ENCODE results near the gene TFEB. TPM values are rescaled to one million over a fixed set of nuclear protein-coding genes. Genes with fewer than 3 reads are reported as not detected.

The TFEB gene
- total and polyA plus RNA-seq, 4 donors: 1.1 to 6.2 (median 3.8) TPM

DNA sequence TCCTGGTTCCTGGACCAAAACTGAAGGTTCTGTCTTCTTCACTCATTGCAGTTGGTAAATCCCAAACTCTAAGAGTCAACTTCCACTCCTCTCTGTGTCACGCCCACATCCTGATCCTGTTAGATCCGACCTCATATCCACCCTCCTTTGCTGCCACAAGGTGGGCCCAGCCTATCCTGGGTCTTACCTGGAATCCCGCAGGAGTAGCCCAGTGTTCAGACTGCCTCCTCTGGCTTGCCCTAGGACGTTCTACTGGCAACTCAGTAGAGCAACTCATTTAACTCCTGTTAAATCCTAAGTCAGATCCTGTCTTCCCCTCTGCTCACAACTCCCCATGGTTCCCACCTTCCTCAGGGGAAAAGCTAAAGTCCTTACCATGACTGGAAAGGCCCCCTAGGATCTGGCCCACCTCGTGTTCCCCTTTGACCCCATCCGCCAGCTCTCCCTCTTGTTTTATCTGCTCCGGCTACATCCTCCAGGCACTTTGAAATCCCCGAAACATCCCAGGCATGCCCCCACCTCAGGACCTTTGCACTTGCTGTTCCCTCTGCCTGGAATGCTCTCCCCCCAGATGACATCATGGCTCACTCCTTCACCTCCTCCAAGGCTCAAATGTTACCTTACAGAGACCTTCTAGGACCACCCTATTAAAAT is 43.9 kb downstream of the TFEB start:
- Histone ChIP-seq H3K9ac (ENCODE audit: low read depth in 1 of 2, low read length in 2 of 2) (no peak overlapping the region), H3K36me3 (ENCODE audit: control insufficient read depth in 4 of 4, insufficient read depth in 3 of 4, low read depth in 1 of 4, low read length in 3 of 4) (peaks cover 0 to 21% (median 2%) of the 10 kb centered on the region in 4 donors), H3K27me3 (ENCODE audit: control insufficient read depth in 4 of 4, insufficient read depth in 4 of 4, low read length in 3 of 4) (no peaks in the 10 kb centered on the region), H3K9me3 (ENCODE audit: control insufficient read depth in 4 of 4, low read length in 3 of 4) (no peaks in the 10 kb centered on the region), H3K27ac (ENCODE audit: low read depth in 1 of 2, low read length in 2 of 2) (no peak overlapping the region), H3K4me1 (ENCODE audit: control insufficient read depth in 4 of 4, insufficient read depth in 4 of 4, low read length in 3 of 4) (no peaks in the 10 kb centered on the region), H3K4me3 (ENCODE audit: low read depth in 1 of 3, low read length in 3 of 3) (no peak overlapping the region)
- no peak for TF ChIP-seq RXRA (IDR thresholded peaks at IDR 0.05)
- no peak for TF ChIP-seq EGR1 (IDR thresholded peaks at IDR 0.05; ENCODE audit: low read depth in 2 of 2)
- 92% methylated on average over 8 of the region's 8 CpGs for WGBS
- DNase-seq (ENCODE audit: low spot score): no peak

DNA sequence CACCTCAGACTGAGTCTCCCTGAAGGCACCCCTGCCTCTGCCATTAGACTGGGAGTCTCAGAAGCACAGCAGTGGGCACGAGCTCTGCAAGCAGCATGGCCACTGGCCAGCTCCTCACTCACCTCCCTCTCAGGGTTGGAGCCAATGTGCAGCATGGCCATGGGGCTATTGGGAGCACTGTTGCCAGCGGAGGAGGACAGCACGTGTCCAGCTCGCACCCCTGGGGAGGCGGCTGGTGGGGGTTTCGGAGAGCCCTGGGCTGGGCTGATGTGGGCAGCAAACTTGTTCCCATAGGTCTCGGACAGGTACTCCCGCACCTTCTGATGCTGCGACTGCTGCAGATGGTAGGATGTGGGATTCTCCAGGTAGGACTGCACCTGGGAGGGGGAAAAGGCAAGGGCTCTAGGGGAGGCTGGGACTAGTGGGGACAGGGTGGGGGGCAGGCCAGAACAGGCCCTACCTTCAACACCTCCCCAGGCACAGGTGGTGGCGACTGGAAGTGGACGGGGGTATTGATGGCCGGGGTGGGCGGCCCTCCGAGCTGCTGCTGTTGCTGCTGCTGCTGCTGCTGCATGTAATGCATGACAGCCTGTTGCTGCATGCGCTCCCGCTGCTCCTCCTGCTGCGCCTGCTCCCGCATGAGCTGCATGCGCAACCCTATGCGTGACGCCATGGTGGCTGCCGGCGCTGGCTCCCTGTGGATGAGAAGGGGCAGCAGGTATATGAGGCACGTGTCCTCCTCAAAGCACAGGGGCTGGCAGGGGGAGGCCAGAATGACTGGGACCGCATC is 44.7 kb downstream of the TFEB start:
- Histone ChIP-seq H3K27ac (ENCODE audit: low read depth in 1 of 2, low read length in 2 of 2) (no peak overlapping the region), H3K36me3 (ENCODE audit: control insufficient read depth in 4 of 4, insufficient read depth in 3 of 4, low read depth in 1 of 4, low read length in 3 of 4) (peaks cover 0 to 22% (median 2%) of the 10 kb centered on the region in 4 donors), H3K9ac (ENCODE audit: low read depth in 1 of 2, low read length in 2 of 2) (no peak overlapping the region), H3K4me3 (ENCODE audit: low read depth in 1 of 3, low read length in 3 of 3) (no peak overlapping the region), H3K27me3 (ENCODE audit: control insufficient read depth in 4 of 4, insufficient read depth in 4 of 4, low read length in 3 of 4) (no peaks in the 10 kb centered on the region), H3K4me1 (ENCODE audit: control insufficient read depth in 4 of 4, insufficient read depth in 4 of 4, low read length in 3 of 4) (no peaks in the 10 kb centered on the region), H3K9me3 (ENCODE audit: control insufficient read depth in 4 of 4, low read length in 3 of 4) (no peaks in the 10 kb centered on the region)
- 98% methylated on average over 25 of the region's 25 CpGs for WGBS
- DNase-seq (ENCODE audit: low spot score): no peak
- no peak for TF ChIP-seq FOXA2 (IDR thresholded peaks at IDR 0.05)
- TF ChIP-seq NR2F2 (IDR thresholded peaks at IDR 0.05): no peak
- TF ChIP-seq RXRA (IDR thresholded peaks at IDR 0.05): no peak
- TF ChIP-seq, protein P1, sequence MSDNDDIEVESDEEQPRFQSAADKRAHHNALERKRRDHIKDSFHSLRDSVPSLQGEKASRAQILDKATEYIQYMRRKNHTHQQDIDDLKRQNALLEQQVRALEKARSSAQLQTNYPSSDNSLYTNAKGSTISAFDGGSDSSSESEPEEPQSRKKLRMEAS (IDR thresholded peaks at IDR 0.05): no peak
- TF ChIP-seq, protein P2, sequence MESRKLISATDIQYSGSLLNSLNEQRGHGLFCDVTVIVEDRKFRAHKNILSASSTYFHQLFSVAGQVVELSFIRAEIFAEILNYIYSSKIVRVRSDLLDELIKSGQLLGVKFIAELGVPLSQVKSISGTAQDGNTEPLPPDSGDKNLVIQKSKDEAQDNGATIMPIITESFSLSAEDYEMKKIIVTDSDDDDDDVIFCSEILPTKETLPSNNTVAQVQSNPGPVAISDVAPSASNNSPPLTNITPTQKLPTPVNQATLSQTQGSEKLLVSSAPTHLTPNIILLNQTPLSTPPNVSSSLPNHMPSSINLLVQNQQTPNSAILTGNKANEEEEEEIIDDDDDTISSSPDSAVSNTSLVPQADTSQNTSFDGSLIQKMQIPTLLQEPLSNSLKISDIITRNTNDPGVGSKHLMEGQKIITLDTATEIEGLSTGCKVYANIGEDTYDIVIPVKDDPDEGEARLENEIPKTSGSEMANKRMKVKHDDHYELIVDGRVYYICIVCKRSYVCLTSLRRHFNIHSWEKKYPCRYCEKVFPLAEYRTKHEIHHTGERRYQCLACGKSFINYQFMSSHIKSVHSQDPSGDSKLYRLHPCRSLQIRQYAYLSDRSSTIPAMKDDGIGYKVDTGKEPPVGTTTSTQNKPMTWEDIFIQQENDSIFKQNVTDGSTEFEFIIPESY (IDR thresholded peaks at IDR 0.05): no peak
- TF ChIP-seq, protein P3, sequence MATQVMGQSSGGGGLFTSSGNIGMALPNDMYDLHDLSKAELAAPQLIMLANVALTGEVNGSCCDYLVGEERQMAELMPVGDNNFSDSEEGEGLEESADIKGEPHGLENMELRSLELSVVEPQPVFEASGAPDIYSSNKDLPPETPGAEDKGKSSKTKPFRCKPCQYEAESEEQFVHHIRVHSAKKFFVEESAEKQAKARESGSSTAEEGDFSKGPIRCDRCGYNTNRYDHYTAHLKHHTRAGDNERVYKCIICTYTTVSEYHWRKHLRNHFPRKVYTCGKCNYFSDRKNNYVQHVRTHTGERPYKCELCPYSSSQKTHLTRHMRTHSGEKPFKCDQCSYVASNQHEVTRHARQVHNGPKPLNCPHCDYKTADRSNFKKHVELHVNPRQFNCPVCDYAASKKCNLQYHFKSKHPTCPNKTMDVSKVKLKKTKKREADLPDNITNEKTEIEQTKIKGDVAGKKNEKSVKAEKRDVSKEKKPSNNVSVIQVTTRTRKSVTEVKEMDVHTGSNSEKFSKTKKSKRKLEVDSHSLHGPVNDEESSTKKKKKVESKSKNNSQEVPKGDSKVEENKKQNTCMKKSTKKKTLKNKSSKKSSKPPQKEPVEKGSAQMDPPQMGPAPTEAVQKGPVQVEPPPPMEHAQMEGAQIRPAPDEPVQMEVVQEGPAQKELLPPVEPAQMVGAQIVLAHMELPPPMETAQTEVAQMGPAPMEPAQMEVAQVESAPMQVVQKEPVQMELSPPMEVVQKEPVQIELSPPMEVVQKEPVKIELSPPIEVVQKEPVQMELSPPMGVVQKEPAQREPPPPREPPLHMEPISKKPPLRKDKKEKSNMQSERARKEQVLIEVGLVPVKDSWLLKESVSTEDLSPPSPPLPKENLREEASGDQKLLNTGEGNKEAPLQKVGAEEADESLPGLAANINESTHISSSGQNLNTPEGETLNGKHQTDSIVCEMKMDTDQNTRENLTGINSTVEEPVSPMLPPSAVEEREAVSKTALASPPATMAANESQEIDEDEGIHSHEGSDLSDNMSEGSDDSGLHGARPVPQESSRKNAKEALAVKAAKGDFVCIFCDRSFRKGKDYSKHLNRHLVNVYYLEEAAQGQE (IDR thresholded peaks at IDR 0.05): no peak
- TF ChIP-seq, protein P4, sequence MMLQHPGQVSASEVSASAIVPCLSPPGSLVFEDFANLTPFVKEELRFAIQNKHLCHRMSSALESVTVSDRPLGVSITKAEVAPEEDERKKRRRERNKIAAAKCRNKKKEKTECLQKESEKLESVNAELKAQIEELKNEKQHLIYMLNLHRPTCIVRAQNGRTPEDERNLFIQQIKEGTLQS (IDR thresholded peaks at IDR 0.05): no peak
- no peak for TF ChIP-seq TAF1 (conservative IDR thresholded peaks at IDR 0.05)
- TF ChIP-seq, protein P5, sequence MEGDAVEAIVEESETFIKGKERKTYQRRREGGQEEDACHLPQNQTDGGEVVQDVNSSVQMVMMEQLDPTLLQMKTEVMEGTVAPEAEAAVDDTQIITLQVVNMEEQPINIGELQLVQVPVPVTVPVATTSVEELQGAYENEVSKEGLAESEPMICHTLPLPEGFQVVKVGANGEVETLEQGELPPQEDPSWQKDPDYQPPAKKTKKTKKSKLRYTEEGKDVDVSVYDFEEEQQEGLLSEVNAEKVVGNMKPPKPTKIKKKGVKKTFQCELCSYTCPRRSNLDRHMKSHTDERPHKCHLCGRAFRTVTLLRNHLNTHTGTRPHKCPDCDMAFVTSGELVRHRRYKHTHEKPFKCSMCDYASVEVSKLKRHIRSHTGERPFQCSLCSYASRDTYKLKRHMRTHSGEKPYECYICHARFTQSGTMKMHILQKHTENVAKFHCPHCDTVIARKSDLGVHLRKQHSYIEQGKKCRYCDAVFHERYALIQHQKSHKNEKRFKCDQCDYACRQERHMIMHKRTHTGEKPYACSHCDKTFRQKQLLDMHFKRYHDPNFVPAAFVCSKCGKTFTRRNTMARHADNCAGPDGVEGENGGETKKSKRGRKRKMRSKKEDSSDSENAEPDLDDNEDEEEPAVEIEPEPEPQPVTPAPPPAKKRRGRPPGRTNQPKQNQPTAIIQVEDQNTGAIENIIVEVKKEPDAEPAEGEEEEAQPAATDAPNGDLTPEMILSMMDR (IDR thresholded peaks at IDR 0.05; ENCODE audit: low read depth, low read length, missing input control): no peak

Measured in liver (tissue), 9 donors.